Measurements from ENCODE around the gene ACTBL2. TPM values are rescaled to one million over a fixed set of nuclear protein-coding genes. Genes with fewer than 3 reads are reported as not detected.

Gene ACTBL2
- total RNA-seq, 1 experiment from 2014 or later: not detected

DNA sequence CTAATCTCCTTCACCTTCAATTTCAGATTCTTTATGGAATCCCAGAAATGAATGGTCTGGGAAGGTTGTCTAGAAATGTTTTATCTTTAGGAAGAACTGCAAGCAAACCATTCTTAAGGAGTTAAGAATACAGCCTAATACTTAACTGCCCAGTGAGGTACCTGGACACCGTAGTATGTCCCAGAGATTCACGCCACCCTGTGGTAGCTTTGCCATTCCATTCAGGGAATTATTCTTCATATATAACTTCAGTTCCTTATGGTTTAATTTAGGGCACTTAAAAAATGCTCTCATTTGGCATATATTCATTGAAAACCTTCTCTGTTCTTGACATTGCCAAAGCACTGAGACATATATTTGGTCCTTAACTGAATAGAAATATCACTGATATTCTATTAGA is 49.7 kb downstream of the ACTBL2 start:
- H3K4me3 Mint-ChIP-seq: no peak overlapping the region
- peaks cover 8% of the 10 kb centered on the region for H3K4me1 Mint-ChIP-seq
- H3K27ac Mint-ChIP-seq: no peak overlapping the region
- POLR2A ChIA-PET: no interaction called here
- H3K9me3 Mint-ChIP-seq: peaks cover 4% of the 10 kb centered on the region
- TF ChIP-seq, protein P1, sequence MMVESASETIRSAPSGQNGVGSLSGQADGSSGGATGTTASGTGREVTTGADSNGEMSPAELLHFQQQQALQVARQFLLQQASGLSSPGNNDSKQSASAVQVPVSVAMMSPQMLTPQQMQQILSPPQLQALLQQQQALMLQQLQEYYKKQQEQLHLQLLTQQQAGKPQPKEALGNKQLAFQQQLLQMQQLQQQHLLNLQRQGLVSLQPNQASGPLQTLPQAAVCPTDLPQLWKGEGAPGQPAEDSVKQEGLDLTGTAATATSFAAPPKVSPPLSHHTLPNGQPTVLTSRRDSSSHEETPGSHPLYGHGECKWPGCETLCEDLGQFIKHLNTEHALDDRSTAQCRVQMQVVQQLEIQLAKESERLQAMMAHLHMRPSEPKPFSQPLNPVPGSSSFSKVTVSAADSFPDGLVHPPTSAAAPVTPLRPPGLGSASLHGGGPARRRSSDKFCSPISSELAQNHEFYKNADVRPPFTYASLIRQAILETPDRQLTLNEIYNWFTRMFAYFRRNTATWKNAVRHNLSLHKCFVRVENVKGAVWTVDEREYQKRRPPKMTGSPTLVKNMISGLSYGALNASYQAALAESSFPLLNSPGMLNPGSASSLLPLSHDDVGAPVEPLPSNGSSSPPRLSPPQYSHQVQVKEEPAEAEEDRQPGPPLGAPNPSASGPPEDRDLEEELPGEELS (CRISPR knock-in tag; IDR thresholded peaks at IDR 0.05): no peak
- TF ChIP-seq NR2C2 (CRISPR knock-in tag; IDR thresholded peaks at IDR 0.05): no peak
- TF ChIP-seq MAX (CRISPR knock-in tag; IDR thresholded peaks at IDR 0.05): no peak
- no peak for TF ChIP-seq ZMAT4 (CRISPR knock-in tag; IDR thresholded peaks at IDR 0.05)
- no peak for TF ChIP-seq SMAD3 (CRISPR knock-in tag; IDR thresholded peaks at IDR 0.05; ENCODE audit: borderline replicate concordance)
- TF ChIP-seq ZNF416 (CRISPR knock-in tag; IDR thresholded peaks at IDR 0.05): no peak
- no peak for TF ChIP-seq ZNF512 (CRISPR knock-in tag; IDR thresholded peaks at IDR 0.05; ENCODE audit: borderline replicate concordance)
- no peak for TF ChIP-seq CBFB (CRISPR knock-in tag; IDR thresholded peaks at IDR 0.05; ENCODE audit: low read depth)
- no peak for TF ChIP-seq JAZF1 (CRISPR knock-in tag; IDR thresholded peaks at IDR 0.05)
- TF ChIP-seq, protein P2, sequence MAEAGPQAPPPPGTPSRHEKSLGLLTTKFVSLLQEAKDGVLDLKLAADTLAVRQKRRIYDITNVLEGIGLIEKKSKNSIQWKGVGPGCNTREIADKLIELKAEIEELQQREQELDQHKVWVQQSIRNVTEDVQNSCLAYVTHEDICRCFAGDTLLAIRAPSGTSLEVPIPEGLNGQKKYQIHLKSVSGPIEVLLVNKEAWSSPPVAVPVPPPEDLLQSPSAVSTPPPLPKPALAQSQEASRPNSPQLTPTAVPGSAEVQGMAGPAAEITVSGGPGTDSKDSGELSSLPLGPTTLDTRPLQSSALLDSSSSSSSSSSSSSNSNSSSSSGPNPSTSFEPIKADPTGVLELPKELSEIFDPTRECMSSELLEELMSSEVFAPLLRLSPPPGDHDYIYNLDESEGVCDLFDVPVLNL (CRISPR knock-in tag; IDR thresholded peaks at IDR 0.05; ENCODE audit: borderline replicate concordance, low read depth): no peak
- no peak for TF ChIP-seq MLX (CRISPR knock-in tag; IDR thresholded peaks at IDR 0.05)
- TF ChIP-seq, protein P3, sequence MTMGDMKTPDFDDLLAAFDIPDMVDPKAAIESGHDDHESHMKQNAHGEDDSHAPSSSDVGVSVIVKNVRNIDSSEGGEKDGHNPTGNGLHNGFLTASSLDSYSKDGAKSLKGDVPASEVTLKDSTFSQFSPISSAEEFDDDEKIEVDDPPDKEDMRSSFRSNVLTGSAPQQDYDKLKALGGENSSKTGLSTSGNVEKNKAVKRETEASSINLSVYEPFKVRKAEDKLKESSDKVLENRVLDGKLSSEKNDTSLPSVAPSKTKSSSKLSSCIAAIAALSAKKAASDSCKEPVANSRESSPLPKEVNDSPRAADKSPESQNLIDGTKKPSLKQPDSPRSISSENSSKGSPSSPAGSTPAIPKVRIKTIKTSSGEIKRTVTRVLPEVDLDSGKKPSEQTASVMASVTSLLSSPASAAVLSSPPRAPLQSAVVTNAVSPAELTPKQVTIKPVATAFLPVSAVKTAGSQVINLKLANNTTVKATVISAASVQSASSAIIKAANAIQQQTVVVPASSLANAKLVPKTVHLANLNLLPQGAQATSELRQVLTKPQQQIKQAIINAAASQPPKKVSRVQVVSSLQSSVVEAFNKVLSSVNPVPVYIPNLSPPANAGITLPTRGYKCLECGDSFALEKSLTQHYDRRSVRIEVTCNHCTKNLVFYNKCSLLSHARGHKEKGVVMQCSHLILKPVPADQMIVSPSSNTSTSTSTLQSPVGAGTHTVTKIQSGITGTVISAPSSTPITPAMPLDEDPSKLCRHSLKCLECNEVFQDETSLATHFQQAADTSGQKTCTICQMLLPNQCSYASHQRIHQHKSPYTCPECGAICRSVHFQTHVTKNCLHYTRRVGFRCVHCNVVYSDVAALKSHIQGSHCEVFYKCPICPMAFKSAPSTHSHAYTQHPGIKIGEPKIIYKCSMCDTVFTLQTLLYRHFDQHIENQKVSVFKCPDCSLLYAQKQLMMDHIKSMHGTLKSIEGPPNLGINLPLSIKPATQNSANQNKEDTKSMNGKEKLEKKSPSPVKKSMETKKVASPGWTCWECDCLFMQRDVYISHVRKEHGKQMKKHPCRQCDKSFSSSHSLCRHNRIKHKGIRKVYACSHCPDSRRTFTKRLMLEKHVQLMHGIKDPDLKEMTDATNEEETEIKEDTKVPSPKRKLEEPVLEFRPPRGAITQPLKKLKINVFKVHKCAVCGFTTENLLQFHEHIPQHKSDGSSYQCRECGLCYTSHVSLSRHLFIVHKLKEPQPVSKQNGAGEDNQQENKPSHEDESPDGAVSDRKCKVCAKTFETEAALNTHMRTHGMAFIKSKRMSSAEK (CRISPR knock-in tag; IDR thresholded peaks at IDR 0.05; ENCODE audit: borderline replicate concordance): no peak
- TF ChIP-seq CREB1 (CRISPR knock-in tag; IDR thresholded peaks at IDR 0.05): no peak
- no peak for TF ChIP-seq GABPB1 (CRISPR knock-in tag; IDR thresholded peaks at IDR 0.05)
- no peak for TF ChIP-seq CTCF (IDR thresholded peaks at IDR 0.05)
- CTCF ChIA-PET: interaction anchor here (0.6 to 1.3 kb wide), 2 partner anchors 135 to 225 kb away, joined by 3 read pairs; no protein-coding TSS in a partner anchor
- DNase-seq (ENCODE audit: low spot score): no peak
- no peaks in the 10 kb centered on the region for H3K36me3 Mint-ChIP-seq
- H3K27me3 Mint-ChIP-seq (ENCODE audit: low read depth): no peaks in the 10 kb centered on the region
- ATAC-seq: peak; percentile 30; the same call in 1 of the 2 replicates

Measured in WTC11 (cell line).